Dermis microvascular lymphatic vessel endothelial cell (primary cell): ENCODE data around the gene SCAF4. TPM values are rescaled to one million over a fixed set of nuclear protein-coding genes. Genes with fewer than 3 reads are reported as not detected.
A peak's percentile ranks its signal among the peaks of the same experiment; 100 is the strongest.
"Not testable (repeated sequence)": the region's sequence is repeated elsewhere in the genome, so short reads cannot be mapped to it uniquely, and the experiment has no call there.

Experiments
- DNase-seq, 2 donors: peaks; one replicate each; pipeline versions ENCODE4 v3.0.0 to v3.0.0-alpha.2; 2010; ENCODE audit warnings: low read depth in 2 of 2
- total RNA-seq: library from RNA; depleted of rRNA; stranded (reverse); fragments of >200 nt; gene quantifications from 2 replicates; pipeline ENCODE4 v1.2.1, GENCODE V29; 2014

The SCAF4 gene
- total RNA-seq, 1 donor from 2014 or later: 2.6 TPM

GRCh38 chr21:31650930-31651329 is 81.0 kb downstream of the SCAF4 start:
- DNase-seq: no peak

- no peak for DNase-seq
Measured at GRCh38 chr21:31647650-31648049, 84.3 kb downstream of the SCAF4 start.

- peak in 1 of 2 donors; percentile 22 for DNase-seq
Measured at GRCh38 chr21:31644643-31645042, 87.3 kb downstream of the SCAF4 start.

- DNase-seq: no peak
Measured at GRCh38 chr21:31641416-31641922, 90.4 kb downstream of the SCAF4 start.

GRCh38 chr21:31636874-31637273 is 95.0 kb downstream of the SCAF4 start:
- no peak for DNase-seq

- DNase-seq: no peak
Measured at GRCh38 chr21:31634993-31635392, 96.9 kb downstream of the SCAF4 start.

- DNase-seq: not testable (repeated sequence)
Measured at GRCh38 chr21:31631881-31632280, 100.0 kb downstream of the SCAF4 start.

- DNase-seq: peak; percentile 72 to 94
Measured at GRCh38 chr21:31629972-31630711, 101.8 kb downstream of the SCAF4 start.

GRCh38 chr21:31624961-31625491 is 106.9 kb downstream of the SCAF4 start:
- DNase-seq: no peak

- DNase-seq: no peak
Measured at GRCh38 chr21:31624181-31624580, 107.7 kb downstream of the SCAF4 start.

- no peak for DNase-seq
Measured at GRCh38 chr21:31623664-31624063, 108.3 kb downstream of the SCAF4 start.

- no peak for DNase-seq
Measured at GRCh38 chr21:31622397-31622796, 109.5 kb downstream of the SCAF4 start.

Other genes starting within 250 kb of the SCAF4 start
- gene SOD1, start 72.4 kb downstream of the SCAF4 start, total RNA-seq: 133 and 183 TPM in 2 replicates
- gene HUNK, start 140.9 kb upstream of the SCAF4 start, total RNA-seq: under 0.01 TPM in 2 replicates